Measurements from ENCODE around the gene KPNB1. TPM values are rescaled to one million over a fixed set of nuclear protein-coding genes. Genes with fewer than 3 reads are reported as not detected.

The KPNB1 gene
- total RNA-seq, 1 donor from 2014 or later, result 642 TPM

DNA sequence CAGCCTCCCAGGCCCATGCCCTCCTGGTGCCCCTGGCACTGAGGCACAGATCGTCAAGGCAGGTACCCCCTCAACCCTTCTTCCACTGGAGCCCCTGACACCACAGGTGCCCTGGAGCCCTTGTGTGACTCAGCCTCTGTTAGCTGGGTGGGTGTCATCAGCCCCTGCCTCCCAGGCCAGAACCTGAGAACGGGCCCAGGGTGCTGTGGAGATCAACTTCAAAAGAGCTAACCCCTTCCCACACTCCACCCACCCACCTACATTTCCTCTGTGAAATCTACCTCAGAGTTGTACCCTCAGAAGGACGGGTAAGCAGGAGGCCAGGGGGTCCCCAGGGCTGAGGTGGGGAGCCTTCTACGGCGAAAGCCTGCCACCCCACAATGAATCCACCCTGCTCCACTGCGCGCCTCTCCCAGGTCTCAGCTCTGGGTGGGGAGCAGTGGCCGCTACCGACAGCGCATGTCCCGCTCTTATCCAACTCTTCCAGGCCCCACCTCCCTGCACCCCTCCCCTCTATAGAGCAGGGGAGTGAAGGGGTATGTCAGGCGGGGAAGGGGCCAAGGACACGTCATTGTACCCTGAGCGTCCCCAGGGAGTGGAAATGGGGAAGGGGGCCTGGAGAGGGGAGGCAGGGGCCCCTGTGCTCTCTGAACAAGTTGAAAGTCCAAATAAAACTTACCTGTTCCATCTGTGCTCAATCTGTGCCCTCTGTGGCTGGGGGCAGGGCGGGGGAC, 61.8 kb downstream of the KPNB1 start:
- Mint-ChIP-seq H3K27ac (ENCODE audit: unreplicated experiment) (no peak overlapping the region), H3K4me3 (no peak overlapping the region), H3K36me3 (ENCODE audit: low read depth) (no peaks in the 10 kb centered on the region), H3K9me3 (no peaks in the 10 kb centered on the region), H3K4me1 (peaks cover 18% of the 10 kb centered on the region), H3K27me3 (ENCODE audit: low read depth) (peaks cover 29% of the 10 kb centered on the region)
- DNase-seq (ENCODE audit: low read depth, low spot score), result no peak
- TF ChIP-seq, protein P1, sequence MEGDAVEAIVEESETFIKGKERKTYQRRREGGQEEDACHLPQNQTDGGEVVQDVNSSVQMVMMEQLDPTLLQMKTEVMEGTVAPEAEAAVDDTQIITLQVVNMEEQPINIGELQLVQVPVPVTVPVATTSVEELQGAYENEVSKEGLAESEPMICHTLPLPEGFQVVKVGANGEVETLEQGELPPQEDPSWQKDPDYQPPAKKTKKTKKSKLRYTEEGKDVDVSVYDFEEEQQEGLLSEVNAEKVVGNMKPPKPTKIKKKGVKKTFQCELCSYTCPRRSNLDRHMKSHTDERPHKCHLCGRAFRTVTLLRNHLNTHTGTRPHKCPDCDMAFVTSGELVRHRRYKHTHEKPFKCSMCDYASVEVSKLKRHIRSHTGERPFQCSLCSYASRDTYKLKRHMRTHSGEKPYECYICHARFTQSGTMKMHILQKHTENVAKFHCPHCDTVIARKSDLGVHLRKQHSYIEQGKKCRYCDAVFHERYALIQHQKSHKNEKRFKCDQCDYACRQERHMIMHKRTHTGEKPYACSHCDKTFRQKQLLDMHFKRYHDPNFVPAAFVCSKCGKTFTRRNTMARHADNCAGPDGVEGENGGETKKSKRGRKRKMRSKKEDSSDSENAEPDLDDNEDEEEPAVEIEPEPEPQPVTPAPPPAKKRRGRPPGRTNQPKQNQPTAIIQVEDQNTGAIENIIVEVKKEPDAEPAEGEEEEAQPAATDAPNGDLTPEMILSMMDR (conservative IDR thresholded peaks at IDR 0.05), result no peak

DNA sequence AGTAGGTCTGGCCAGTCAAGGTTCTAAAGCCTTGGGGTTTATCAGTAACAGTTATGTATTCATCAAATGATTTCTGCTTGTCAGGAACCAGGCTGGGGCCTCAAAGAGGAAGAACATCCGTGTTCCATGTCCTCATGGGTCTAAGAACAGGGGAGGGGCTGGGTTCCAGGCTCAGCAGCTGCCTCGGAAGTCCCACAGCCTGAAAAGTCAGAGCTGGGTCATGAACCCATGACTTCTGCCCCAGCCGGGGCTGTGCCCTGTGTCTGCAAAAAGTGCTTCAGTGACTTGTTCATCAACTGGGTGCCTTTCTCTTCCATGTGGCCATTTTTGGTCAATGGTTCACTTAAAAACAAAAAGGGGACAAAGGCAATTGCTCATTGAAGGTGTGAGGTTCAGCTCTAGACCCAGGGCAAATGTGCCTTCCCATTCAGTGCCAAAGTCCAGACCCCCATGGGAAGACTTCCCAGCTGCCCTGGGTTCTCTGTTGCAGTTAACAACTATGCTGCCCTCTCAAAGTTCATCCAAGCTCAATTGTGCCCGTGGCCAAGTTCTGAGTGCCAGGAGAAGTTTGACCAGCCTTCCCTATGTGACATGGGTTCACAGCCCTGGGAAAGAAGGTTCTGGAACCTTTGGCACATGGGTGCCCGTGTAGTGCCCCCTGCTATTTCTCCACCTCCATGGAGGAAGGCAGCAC, 62.8 kb downstream of the KPNB1 start:
- TF ChIP-seq, protein P1 (conservative IDR thresholded peaks at IDR 0.05), result no peak
- no peak overlapping the region for H3K4me3 Mint-ChIP-seq
- no peaks in the 10 kb centered on the region for H3K36me3 Mint-ChIP-seq (ENCODE audit: low read depth)
- peaks cover 8% of the 10 kb centered on the region for H3K4me1 Mint-ChIP-seq
- H3K27me3 Mint-ChIP-seq (ENCODE audit: low read depth), result peaks cover 31% of the 10 kb centered on the region
- H3K27ac Mint-ChIP-seq (ENCODE audit: unreplicated experiment), result no peak overlapping the region
- H3K9me3 Mint-ChIP-seq, result no peaks in the 10 kb centered on the region
- DNase-seq (ENCODE audit: low read depth, low spot score), result no peak

DNA sequence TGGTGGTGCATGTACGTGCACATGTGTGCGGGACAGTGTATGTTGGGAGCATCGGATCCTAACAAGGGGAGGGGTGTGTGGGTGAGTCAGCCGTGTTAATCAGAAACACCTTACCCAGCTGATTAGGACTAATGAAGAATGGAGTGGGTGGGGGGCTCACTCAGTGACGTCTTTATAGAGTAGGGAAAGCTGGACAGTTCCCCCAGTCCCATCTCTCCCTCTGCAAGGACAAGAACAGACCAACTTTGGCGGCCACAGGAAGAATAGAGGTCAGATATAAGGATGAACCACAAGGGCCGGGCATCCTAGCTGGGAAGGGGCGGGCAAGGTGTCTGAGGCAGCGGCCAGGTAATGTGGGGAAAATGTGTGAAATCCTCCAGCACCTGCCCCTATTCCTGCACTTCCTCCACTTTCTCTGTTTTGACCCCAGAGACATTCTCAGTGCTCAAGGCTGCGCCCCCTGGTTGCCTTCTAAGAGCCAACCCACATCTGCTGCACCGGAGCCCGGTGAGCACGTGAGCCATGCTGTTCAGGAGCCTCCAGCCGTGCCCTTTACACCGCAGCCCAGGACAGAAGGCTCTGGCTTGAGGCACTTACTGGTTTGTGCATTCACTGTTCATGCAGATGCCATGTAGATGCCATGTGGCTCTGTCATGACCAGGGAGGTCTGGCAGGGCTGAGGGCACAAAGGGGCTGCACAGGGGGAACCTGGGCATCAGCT, 64.4 kb downstream of the KPNB1 start:
- TF ChIP-seq, protein P1 (conservative IDR thresholded peaks at IDR 0.05), result no peak
- H3K4me3 Mint-ChIP-seq, result peak overlapping the region; percentile 54
- no peaks in the 10 kb centered on the region for H3K36me3 Mint-ChIP-seq (ENCODE audit: low read depth)
- no peak for DNase-seq (ENCODE audit: low read depth, low spot score)
- H3K27ac Mint-ChIP-seq (ENCODE audit: unreplicated experiment), result no peak overlapping the region
- no peaks in the 10 kb centered on the region for H3K4me1 Mint-ChIP-seq
- H3K27me3 Mint-ChIP-seq (ENCODE audit: low read depth), result peaks cover 48% of the 10 kb centered on the region
- no peaks in the 10 kb centered on the region for H3K9me3 Mint-ChIP-seq

DNA sequence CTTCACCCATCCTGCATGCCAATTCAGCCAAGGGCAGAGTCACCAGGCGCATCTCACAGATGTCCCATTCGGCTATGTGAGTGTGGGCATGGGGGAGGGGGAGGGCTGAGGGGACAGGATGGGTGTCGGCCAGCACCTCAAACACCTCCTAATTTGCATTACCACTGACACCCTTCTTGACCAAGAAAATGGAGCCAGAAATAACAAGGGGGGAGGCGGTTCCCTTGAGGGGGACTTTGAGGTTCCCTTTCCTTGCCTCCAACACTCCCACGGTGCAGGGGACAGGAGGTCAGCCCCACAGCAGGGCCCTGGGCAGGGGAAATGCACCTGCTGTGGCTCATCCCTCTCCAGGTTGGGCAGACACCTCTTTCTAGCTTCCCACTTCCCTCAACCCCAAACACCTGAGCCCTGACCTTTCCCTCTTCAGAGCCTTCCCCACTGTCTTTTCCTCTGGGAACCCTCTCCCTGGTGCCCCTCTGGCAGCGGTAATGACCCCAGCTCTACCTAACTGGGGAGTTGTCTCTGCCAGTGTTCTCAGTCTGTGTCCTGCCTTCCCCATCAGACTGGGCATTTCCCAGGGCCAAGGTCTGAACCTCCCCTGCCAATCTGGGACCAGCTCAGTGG, 65.2 kb downstream of the KPNB1 start:
- H3K4me1 Mint-ChIP-seq, result no peaks in the 10 kb centered on the region
- H3K27me3 Mint-ChIP-seq (ENCODE audit: low read depth), result peaks cover 55% of the 10 kb centered on the region
- DNase-seq (ENCODE audit: low read depth, low spot score), result no peak
- H3K27ac Mint-ChIP-seq (ENCODE audit: unreplicated experiment), result no peak overlapping the region
- TF ChIP-seq, protein P1 (conservative IDR thresholded peaks at IDR 0.05), result no peak
- no peaks in the 10 kb centered on the region for H3K36me3 Mint-ChIP-seq (ENCODE audit: low read depth)
- H3K9me3 Mint-ChIP-seq, result no peaks in the 10 kb centered on the region
- H3K4me3 Mint-ChIP-seq, result no peak overlapping the region

DNA sequence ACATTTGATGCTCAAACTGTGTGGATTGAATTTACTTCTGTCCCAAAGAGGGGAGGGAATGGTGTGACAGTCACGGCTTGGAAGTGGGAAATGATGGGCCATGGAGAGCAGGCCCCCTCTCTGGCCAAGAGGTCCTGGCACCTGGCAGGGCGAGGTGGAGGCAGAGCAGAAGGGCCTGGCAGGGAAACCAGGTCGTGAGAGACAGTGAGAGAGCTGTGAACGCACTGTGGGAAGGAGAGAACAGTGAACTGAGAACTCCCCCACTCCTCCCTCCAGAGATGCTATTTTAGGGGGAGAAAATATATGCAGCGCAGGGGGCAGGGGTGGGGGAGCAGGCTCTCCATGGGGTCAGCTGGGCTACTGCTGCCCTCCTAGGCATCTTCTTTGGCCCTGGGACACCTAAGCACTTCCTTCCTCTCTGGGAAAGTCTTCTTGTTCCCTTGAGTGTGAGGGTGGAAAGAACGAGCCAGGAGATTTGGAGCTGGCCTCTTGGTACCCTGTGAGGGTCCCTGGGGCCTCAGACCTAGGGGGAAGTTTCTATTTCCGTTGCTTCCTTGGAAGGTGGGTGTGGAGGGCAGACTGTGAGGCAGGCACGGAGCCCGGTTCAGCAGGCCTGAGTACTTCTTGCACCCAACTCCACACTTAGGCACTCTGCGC, 66.1 kb downstream of the KPNB1 start:
- DNase-seq (ENCODE audit: low read depth, low spot score), result no peak
- no peak overlapping the region for H3K4me3 Mint-ChIP-seq
- no peaks in the 10 kb centered on the region for H3K36me3 Mint-ChIP-seq (ENCODE audit: low read depth)
- H3K4me1 Mint-ChIP-seq, result no peaks in the 10 kb centered on the region
- no peaks in the 10 kb centered on the region for H3K9me3 Mint-ChIP-seq
- H3K27ac Mint-ChIP-seq (ENCODE audit: unreplicated experiment), result no peak overlapping the region
- TF ChIP-seq, protein P1 (conservative IDR thresholded peaks at IDR 0.05), result no peak
- peaks cover 64% of the 10 kb centered on the region for H3K27me3 Mint-ChIP-seq (ENCODE audit: low read depth)
